GM18498 (cell line): ENCODE measurements around the gene FAN1.
"Not testable (repeated sequence)": the region's sequence is repeated elsewhere in the genome, so short reads cannot be mapped to it uniquely, and the experiment has no call there.

Source experiments
- ATAC-seq: cut with Tn5 transposase; IDR thresholded peaks from one replicate; pipeline ENCODE4 v1.9.1; 2021; ENCODE audit warnings: mild to moderate bottlenecking, moderate library complexity; ENCODE audit not compliant: unreplicated experiment

The FAN1 gene

DNA sequence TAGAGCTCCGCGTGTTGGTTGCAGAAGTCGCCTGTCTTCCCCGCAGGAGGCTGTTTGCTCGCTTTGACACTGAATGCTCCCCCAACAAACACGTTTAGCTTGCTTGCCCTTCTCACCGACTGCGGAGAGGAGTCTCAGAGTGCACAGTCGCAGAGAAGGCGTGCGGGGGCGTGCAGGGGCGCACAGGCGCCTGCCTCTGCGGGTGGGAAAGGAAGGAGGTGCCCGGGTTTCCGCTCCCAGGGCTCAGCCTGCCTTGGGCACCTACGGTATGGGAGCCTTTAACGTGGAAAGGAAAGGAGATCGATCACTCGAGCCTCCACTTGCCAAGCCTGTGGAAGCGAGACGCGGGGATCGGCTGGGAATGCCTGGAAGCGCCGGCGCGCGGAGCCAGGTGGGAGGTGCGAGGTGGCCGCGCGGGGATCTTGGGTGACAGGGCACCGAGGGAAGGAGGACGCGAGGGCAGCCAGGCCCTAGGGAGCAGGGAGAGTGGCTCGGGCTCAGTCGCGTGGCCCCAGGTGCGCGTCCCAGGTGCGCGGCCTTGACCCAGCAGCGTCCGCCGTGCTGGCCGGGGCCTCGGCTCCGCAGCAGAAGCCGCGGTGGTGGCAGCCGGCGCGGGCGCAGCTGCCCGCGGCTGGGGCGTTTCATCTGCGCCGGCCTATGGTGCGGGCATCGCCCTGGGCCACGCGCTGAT, at the start of gene FAN1:
Gene FAN1, plus strand, starts transcription at position 419 of the 691 bp plus-strand sequence. CDS start 749 bp downstream, outside the sequence.
- peak; percentile 95 for ATAC-seq

- no peak for ATAC-seq
Measured at GRCh38 chr15:30859091-30859874, 44.4 kb upstream of the FAN1 start.

GRCh38 chr15:30865257-30865656, 38.5 kb upstream of the FAN1 start:
- ATAC-seq: no peak

- no peak for ATAC-seq
Measured at GRCh38 chr15:30870681-30871080, 33.0 kb upstream of the FAN1 start.

DNA sequence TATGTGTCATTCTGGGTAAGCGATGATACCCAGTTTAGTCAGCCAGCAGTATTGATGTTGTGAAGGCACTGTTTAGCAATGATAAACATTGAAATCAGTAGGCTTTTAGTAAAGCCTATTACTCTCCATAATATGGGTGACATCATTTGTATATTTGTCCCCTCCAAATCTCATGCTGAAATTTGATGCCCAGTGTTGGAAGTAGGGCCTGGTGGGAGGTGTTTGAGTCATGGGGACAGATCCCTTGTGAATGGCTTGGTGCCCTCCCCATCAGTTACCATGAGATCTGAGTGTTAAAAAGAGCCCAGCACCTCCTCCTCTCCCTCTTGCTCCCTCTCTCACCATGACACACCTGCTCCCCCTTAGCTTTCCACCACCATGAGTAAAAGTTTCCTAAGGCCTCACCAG, 31.4 kb upstream of the FAN1 start:
- no peak for ATAC-seq

- ATAC-seq: no peak
Measured at GRCh38 chr15:30877070-30877469, 26.6 kb upstream of the FAN1 start.

- no peak for ATAC-seq
Measured at GRCh38 chr15:30878515-30878914, 25.2 kb upstream of the FAN1 start.

GRCh38 chr15:30882849-30883433, 20.8 kb upstream of the FAN1 start:
- ATAC-seq: no peak

- not testable (repeated sequence) for ATAC-seq
Measured at GRCh38 chr15:30883666-30884065, 20.0 kb upstream of the FAN1 start.

DNA sequence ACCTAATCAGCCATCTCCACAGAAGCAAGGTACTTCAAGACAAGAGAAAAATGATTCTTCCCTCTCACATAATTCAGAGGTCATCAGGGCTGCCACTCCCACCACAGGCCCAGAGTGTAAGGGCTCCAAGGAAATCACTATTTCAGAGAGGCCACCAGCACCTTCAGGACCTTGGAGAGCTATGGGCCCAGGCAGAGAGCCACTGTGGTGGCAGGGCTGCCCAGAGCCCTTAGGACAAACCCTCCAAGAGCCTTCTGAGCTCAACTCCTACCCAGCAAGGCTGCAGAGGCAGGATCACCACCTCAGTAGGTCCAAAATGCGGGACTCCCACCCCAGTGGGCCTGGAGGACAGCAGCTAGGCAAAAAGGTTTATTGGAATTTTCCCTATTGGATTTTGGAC, 17.9 kb upstream of the FAN1 start:
- no peak for ATAC-seq

DNA sequence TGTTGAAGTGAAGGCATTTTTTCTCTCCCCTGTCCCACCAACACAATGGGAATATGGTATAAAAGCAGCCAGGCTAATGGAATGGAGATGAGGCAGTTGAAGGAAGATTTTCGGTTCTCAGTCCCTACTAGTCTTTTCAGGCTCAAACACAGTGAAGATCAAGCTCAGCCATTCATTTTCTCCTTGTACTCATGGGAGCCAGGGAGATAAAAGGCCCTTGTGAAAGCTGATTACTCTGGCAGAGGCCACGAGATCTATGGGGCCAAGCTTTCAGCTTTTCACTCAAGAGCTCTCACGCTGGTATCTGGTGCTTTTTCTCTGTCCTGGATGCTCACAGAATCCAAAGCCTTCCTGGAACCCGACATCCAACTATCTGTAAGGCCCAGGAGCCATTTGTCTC, 14.5 kb upstream of the FAN1 start:
- no peak for ATAC-seq

GRCh38 chr15:30895461-30896210, 8.1 kb upstream of the FAN1 start:
- no peak for ATAC-seq

DNA sequence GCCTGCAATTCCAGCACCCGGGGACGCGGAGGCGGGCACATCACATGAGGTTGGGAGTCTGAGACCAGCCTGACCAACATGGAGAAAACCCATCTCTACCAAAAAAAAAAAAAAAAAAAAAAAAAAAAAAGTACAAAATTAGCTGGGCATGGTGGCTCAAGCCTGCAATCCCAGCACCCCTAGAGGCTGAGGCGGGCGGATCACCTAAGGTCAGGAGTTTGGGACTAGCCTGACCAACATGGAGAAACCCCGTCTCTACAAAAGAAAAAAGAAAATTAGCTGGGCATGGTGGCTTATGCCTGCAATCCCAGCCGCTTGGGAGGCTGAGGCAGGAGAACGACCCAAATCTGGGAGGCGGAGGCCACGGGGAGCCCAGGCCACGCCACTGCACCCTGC, 7.5 kb upstream of the FAN1 start:
- ATAC-seq: no peak

DNA sequence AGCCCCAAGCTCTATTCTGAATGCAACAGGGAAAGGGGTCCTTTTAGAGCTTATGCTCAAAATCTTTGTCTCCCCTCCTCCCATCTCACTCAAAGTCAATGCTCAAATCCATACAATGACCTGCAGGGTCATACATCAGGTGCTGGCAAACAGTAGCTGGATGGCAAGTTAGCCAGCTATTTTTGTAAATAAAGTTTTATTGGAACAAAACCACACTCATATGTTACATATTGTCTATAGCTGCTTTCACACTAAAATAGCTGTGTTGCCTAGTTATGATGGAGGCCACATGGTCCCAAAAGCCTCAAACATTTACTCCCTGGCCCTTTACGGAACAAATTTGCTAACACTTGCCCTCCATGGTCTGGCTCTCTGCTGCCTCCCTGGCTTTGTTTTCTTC, 1.8 kb upstream of the FAN1 start:
- no peak for ATAC-seq

GRCh38 chr15:30904812-30905211, 1.1 kb downstream of the FAN1 start:
- no peak for ATAC-seq

GRCh38 chr15:30905821-30906220, 2.1 kb downstream of the FAN1 start:
- ATAC-seq: no peak

DNA sequence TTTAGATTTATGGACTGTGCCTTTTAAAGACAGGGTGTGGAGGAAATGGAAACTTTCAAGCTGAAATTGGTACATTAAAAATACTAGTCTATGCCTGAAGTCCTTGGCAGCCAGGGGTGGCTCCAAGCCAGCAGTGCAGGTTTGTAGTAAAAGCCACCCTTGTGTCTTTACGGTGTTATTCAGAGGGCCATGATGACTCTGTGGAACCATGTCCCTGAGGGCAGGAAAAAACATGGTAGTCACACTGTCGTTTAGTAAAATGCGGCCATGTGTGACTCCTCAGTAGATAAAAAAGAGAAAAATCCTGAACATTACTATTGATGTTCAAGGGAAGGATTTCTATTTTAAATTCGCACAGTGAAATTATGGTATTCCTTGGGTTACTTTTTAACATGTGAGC, 2.7 kb downstream of the FAN1 start:
- no peak for ATAC-seq

GRCh38 chr15:30913761-30914160, 10.0 kb downstream of the FAN1 start:
- no peak for ATAC-seq

DNA sequence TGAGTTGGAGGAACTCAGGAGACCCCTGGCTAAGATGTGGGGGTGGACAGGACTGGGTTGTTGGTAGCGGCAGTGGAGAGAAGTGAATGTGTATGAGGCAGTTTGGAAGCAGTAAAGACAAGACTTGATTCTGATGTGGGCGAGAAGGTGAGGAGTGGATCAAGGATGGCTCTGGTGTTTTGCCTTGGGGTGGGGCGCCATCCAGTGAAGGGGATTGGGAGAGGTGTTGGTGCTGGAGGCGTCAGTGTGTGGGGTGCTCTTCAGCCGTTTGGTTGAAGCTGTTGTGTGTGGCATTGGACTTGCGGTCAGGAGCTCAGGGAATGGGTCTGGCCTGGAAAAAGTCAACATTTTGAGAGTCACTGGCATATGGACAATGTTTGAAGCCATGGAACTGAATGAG, 13.3 kb downstream of the FAN1 start:
- no peak for ATAC-seq

DNA sequence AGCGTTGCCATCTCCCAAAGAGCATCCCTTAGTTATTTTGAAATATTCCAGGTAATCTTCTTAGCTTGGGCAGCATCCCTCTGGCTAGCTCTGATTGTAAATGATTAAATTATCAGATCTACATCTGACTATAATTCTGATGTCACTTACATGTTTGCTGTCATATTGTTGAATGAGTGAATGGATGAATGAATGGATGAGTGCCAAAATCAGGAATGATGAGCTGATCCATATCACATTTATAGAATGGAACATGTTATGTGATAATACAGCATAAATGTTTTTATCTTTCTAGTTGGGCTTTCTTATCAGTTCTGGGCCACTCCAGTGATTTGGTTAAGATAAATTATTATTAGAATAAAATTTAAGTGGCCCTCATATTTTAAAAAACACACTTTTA, 14.0 kb downstream of the FAN1 start:
- no peak for ATAC-seq

DNA sequence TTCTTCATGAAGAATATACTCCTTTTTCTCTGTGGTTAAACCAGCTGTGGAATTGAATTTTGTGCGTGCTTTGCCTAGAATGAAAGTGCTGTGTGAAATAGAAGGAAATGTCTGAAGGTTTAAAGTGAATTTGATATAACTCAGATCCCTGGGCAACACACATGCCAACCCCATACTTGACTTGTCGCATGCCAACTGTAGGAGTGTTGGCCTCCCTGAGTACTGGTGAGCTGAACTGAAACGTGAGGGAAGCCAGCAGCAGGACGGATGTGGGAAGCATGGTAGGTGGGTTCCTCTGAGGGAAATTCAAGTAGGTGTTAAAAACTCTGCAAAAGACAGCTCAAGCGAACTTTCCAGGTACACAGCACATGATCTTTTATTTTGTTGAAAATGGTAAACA, 14.7 kb downstream of the FAN1 start:
- no peak for ATAC-seq
